Colonic mucosa (tissue), 4 donors: ENCODE results near the gene EGLN2. TPM values are rescaled to one million over a fixed set of nuclear protein-coding genes. Genes with fewer than 3 reads are reported as not detected.
"Not testable (repeated sequence)": the region's sequence is repeated elsewhere in the genome, so short reads cannot be mapped to it uniquely, and the experiment has no call there.

Experiments
- DNase-seq: peaks from one replicate; pipeline ENCODE4 v3.0.0-alpha.2; 2020
- H3K27ac ChIP-seq: fragments of 200-600 bp; one replicate; pipeline ENCODE4 v1.8.0; 2021
- H3K27me3 ChIP-seq: fragments of 200-600 bp; one replicate; pipeline ENCODE4 v1.8.0; 2021
- H3K36me3 ChIP-seq: fragments of 200-600 bp; one replicate; pipeline ENCODE4 v1.8.0; 2021
- H3K4me1 ChIP-seq: fragments of 200-600 bp; one replicate; pipeline ENCODE4 v1.8.0; 2021; ENCODE audit warnings: mild to moderate bottlenecking
- H3K4me3 ChIP-seq: fragments of 200-600 bp; one replicate; pipeline ENCODE4 v1.8.0; 2021
- H3K9ac ChIP-seq, 2 donors: one replicate each; pipeline ENCODE4 v1.7.0; 2013; ENCODE audit warnings: control low read depth in 2 of 2, low read depth in 2 of 2, low read length in 2 of 2
- H3K9me3 ChIP-seq: fragments of 200-600 bp; one replicate; pipeline ENCODE4 v1.8.0; 2021
- CTCF ChIP-seq: fragments of 200-600 bp; IDR thresholded peaks from one replicate; pipeline ENCODE4 v1.8.0; 2022; ENCODE audit warnings: antibody characterized with exemption, mild to moderate bottlenecking
- intact Hi-C: fragments of 100-400 bp; cut with DNase I; formaldehyde crosslinking; loops from one replicate; pipeline ENCODE4 v1.14.1; 2022
- total RNA-seq, 2 donors: library from RNA; stranded (reverse); fragmentation: NEBNext Ultra II Directional in 1 of 2; extraction: Animal tissue kit (Norgen Biotek cat#: 25700) in 1 of 2; gene quantifications; one replicate each; pipeline ENCODE4 v1.2.1, GENCODE V29; 2021
- donor health status: healthy.
- donor health status: DM: no; HTN: no; CAD: no.
- donor health status: DM: no; HTN: no; CAD: no.

The EGLN2 gene
- total RNA-seq, 2 donors from 2014 or later = 67.3 to 87.8 TPM

- H3K27ac ChIP-seq = no peak overlapping the region
- peaks cover 33% of the 10 kb centered on the region for H3K36me3 ChIP-seq
- no peak for DNase-seq
- intact Hi-C loops = no loop called here
- no peak overlapping the region for H3K4me3 ChIP-seq
- no peaks in the 10 kb centered on the region for H3K27me3 ChIP-seq
- H3K4me1 ChIP-seq = peaks cover 4% of the 10 kb centered on the region
- H3K9me3 ChIP-seq = no peaks in the 10 kb centered on the region
- no peak for TF ChIP-seq CTCF
- no peak overlapping the region for H3K9ac ChIP-seq
Observed at GRCh38 chr19:40759352-40759751, 39.6 kb upstream of the EGLN2 start.

- Histone ChIP-seq H3K9ac (no peak overlapping the region), H3K27ac (no peak overlapping the region), H3K36me3 (peaks cover 33% of the 10 kb centered on the region), H3K27me3 (no peaks in the 10 kb centered on the region), H3K4me3 (no peak overlapping the region), H3K4me1 (no peaks in the 10 kb centered on the region), H3K9me3 (no peaks in the 10 kb centered on the region)
- no peak for DNase-seq
- intact Hi-C loops = no loop called here
- no peak for TF ChIP-seq CTCF
Observed at GRCh38 chr19:40762754-40763470, 36.1 kb upstream of the EGLN2 start.

- Histone ChIP-seq H3K9ac (no peak overlapping the region), H3K4me1 (no peaks in the 10 kb centered on the region), H3K4me3 (no peak overlapping the region), H3K36me3 (peaks cover 33% of the 10 kb centered on the region), H3K27ac (no peak overlapping the region), H3K27me3 (no peaks in the 10 kb centered on the region), H3K9me3 (no peaks in the 10 kb centered on the region)
- intact Hi-C loops = no loop called here
- no peak for TF ChIP-seq CTCF
- no peak for DNase-seq
Observed at GRCh38 chr19:40763526-40763925, 35.5 kb upstream of the EGLN2 start.

- intact Hi-C loops = no loop called here
- Histone ChIP-seq H3K9ac (no peak overlapping the region), H3K4me1 (no peaks in the 10 kb centered on the region), H3K27ac (no peak overlapping the region), H3K27me3 (no peaks in the 10 kb centered on the region), H3K36me3 (peaks cover 33% of the 10 kb centered on the region), H3K9me3 (no peaks in the 10 kb centered on the region), H3K4me3 (no peak overlapping the region)
- DNase-seq = no peak
- TF ChIP-seq CTCF = no peak
Observed at GRCh38 chr19:40763963-40764362, 35.0 kb upstream of the EGLN2 start.

GRCh38 chr19:40766385-40766784 lies 32.6 kb upstream of the EGLN2 start:
- intact Hi-C loops, H3K4me1 ChIP-seq, H3K27me3 ChIP-seq, DNase-seq, H3K9me3 ChIP-seq, H3K4me3 ChIP-seq, H3K9ac ChIP-seq, H3K27ac ChIP-seq: not testable (repeated sequence)
- peaks cover 18% of the 10 kb centered on the region for H3K36me3 ChIP-seq

- no peak overlapping the region for H3K9ac ChIP-seq
- H3K36me3 ChIP-seq = peaks cover under 1% of the 10 kb centered on the region
- H3K27me3 ChIP-seq = no peaks in the 10 kb centered on the region
Observed at GRCh38 chr19:40768869-40769268, 30.1 kb upstream of the EGLN2 start.

GRCh38 chr19:40771101-40771862 lies 27.7 kb upstream of the EGLN2 start:
- DNase-seq, intact Hi-C loops, H3K36me3 ChIP-seq: not testable (repeated sequence)

More at GRCh38 chr19:40768869-40769268, 30.1 kb upstream of the EGLN2 start:
- Histone ChIP-seq H3K4me1 (no peaks in the 10 kb centered on the region), H3K9me3 (no peaks in the 10 kb centered on the region), H3K27ac (no peak overlapping the region), H3K4me3 (no peak overlapping the region)
- DNase-seq = no peak
- no peak for TF ChIP-seq CTCF
- intact Hi-C loops = no loop called here

More at GRCh38 chr19:40771101-40771862, 27.7 kb upstream of the EGLN2 start:
- H3K4me3 ChIP-seq, H3K4me1 ChIP-seq, H3K27ac ChIP-seq, H3K9ac ChIP-seq, H3K27me3 ChIP-seq, H3K9me3 ChIP-seq: not testable (repeated sequence)
